Karpas-422 (cell line): ENCODE results near the gene B4GALT2. TPM values are rescaled to one million over a fixed set of nuclear protein-coding genes. Genes with fewer than 3 reads are reported as not detected.

Experiments
- DNase-seq: peaks from one replicate; pipeline ENCODE4 v3.0.0-alpha.2; 2015
- H2AFZ ChIP-seq: fragments of 200-600 bp; sonication (generic); 2 replicates; pipeline ENCODE4 v1.6.1; 2014; ENCODE audit warnings: antibody characterized with exemption, low read length, mixed read lengths
- H3K27ac ChIP-seq: fragments of 200-600 bp; sonication (generic); 2 replicates; pipeline ENCODE4 v1.5.1; 2014; ENCODE audit warnings: mild to moderate bottlenecking, low read length, moderate library complexity
- H3K27me3 ChIP-seq: fragments of 200-600 bp; sonication (generic); 2 replicates; pipeline ENCODE4 v1.6.1; 2014; ENCODE audit warnings: low read length, mixed read lengths
- H3K36me3 ChIP-seq: fragments of 200-600 bp; sonication (generic); 2 replicates; pipeline ENCODE4 v1.6.1; 2014; ENCODE audit warnings: low read length, mixed read lengths; ENCODE audit not compliant: insufficient read depth
- H3K4me1 ChIP-seq: fragments of 200-600 bp; sonication (generic); 2 replicates; pipeline ENCODE4 v1.6.1; 2014; ENCODE audit warnings: mild to moderate bottlenecking, low read length, mixed read lengths
- H3K4me2 ChIP-seq: fragments of 200-600 bp; sonication (generic); 2 replicates; pipeline ENCODE4 v1.6.1; 2014; ENCODE audit warnings: low read length, low read depth, mild to moderate bottlenecking; ENCODE audit not compliant: poor library complexity, severe bottlenecking
- H3K4me3 ChIP-seq: fragments of 200-600 bp; sonication (generic); 2 replicates; pipeline ENCODE4 v1.5.1; 2014; ENCODE audit warnings: mild to moderate bottlenecking, antibody characterized with exemption, low read length, mixed read lengths
- H3K79me2 ChIP-seq: fragments of 200-600 bp; sonication (generic); 2 replicates; pipeline ENCODE4 v1.6.1; 2014; ENCODE audit warnings: mild to moderate bottlenecking, low read length, mixed read lengths
- H3K9ac ChIP-seq: fragments of 200-600 bp; sonication (generic); 2 replicates; pipeline ENCODE4 v1.6.0; 2014; ENCODE audit warnings: low read length
- H3K9me2 ChIP-seq: fragments of 200-600 bp; sonication (generic), shearing (Covaris generic); replicated peaks from 2 replicates; pipeline ENCODE4 v1.6.0; 2014; ENCODE audit warnings: mild to moderate bottlenecking, low read length, moderate library complexity; ENCODE audit not compliant: insufficient read depth
- H3K9me3 ChIP-seq: fragments of 300-700, 200-600 bp; sonication (generic); 2 replicates; pipeline ENCODE4 v1.6.1; 2014; ENCODE audit warnings: low read length, mixed read lengths
- H4K20me1 ChIP-seq: fragments of 200-600 bp; sonication (generic); 2 replicates; pipeline ENCODE4 v1.6.1; 2014; ENCODE audit warnings: mild to moderate bottlenecking, antibody characterized with exemption, low read length, low read depth; ENCODE audit not compliant: insufficient read depth
- total RNA-seq: library from RNA; depleted of rRNA; stranded (reverse); fragments of >200 nt; shearing (Covaris generic); gene quantifications from 2 replicates; pipeline ENCODE4 v1.2.3, GENCODE V29; 2014; ENCODE audit warnings: low replicate concordance; rRNA removed

The B4GALT2 gene
- 42.9 and 68.7 TPM in 2 replicates for total RNA-seq

GRCh38 chr1:43978551-43979260 is at the start of gene B4GALT2:
B4GALT2 (plus strand) TSS chr1:43979210; CDS start chr1:43981161, 1,951 bp downstream.
- H3K79me2 ChIP-seq, result peaks cover 80% of the 10 kb centered on the region
- peaks cover 13% of the 10 kb centered on the region; the same call in 1 of the 2 replicates for H3K36me3 ChIP-seq
- H3K27ac ChIP-seq, result peak within 1 kb of the TSS; percentile 51; the same call in 1 of the 2 replicates
- no peaks in the 10 kb centered on the region for H3K27me3 ChIP-seq
- no peak within 1 kb of the TSS for H2AFZ ChIP-seq
- peak within 1 kb of the TSS; percentile 87 for H3K4me3 ChIP-seq
- H3K4me1 ChIP-seq, result peaks cover 58% of the 10 kb centered on the region
- peak within 1 kb of the TSS; percentile 94 for H3K4me2 ChIP-seq
- H3K9me3 ChIP-seq, result no peaks in the 10 kb centered on the region
- no peaks in the 10 kb centered on the region for H3K9me2 ChIP-seq
- peak within 1 kb of the TSS; percentile 100 for H3K9ac ChIP-seq
- peak; percentile 83 for DNase-seq
- H4K20me1 ChIP-seq, result peaks cover 15% of the 10 kb centered on the region

GRCh38 chr1:43930168-43930948 is 48.7 kb upstream of the B4GALT2 start:
- Histone ChIP-seq H3K36me3 (no peaks in the 10 kb centered on the region), H3K9me3 (no peaks in the 10 kb centered on the region), H3K4me2 (no peak overlapping the region), H3K4me1 (peaks cover 22% of the 10 kb centered on the region), H3K27me3 (no peaks in the 10 kb centered on the region), H4K20me1 (no peaks in the 10 kb centered on the region), H3K4me3 (no peak overlapping the region), H3K27ac (no peak overlapping the region), H3K79me2 (no peaks in the 10 kb centered on the region), H3K9me2 (no peaks in the 10 kb centered on the region), H3K9ac (no peak overlapping the region), H2AFZ (no peak overlapping the region)
- DNase-seq, result peak; percentile 74

GRCh38 chr1:43930949-43931275 is 48.1 kb upstream of the B4GALT2 start:
- Histone ChIP-seq H3K9ac (no peak overlapping the region), H3K4me1 (peaks cover 27% of the 10 kb centered on the region), H3K36me3 (no peaks in the 10 kb centered on the region), H3K27ac (no peak overlapping the region), H2AFZ (no peak overlapping the region), H3K9me3 (no peaks in the 10 kb centered on the region), H3K27me3 (no peaks in the 10 kb centered on the region), H3K4me3 (no peak overlapping the region), H4K20me1 (no peaks in the 10 kb centered on the region), H3K9me2 (no peaks in the 10 kb centered on the region), H3K79me2 (no peaks in the 10 kb centered on the region), H3K4me2 (no peak overlapping the region)
- DNase-seq, result no peak

GRCh38 chr1:43931711-43932660 is 47.0 kb upstream of the B4GALT2 start:
- no peak for DNase-seq
- no peak overlapping the region for H3K27ac ChIP-seq
- H3K9ac ChIP-seq, result no peak overlapping the region
- no peaks in the 10 kb centered on the region for H3K36me3 ChIP-seq
- no peaks in the 10 kb centered on the region for H4K20me1 ChIP-seq
- H3K79me2 ChIP-seq, result no peaks in the 10 kb centered on the region
- peaks cover 29% of the 10 kb centered on the region for H3K4me1 ChIP-seq
- H3K9me3 ChIP-seq, result no peaks in the 10 kb centered on the region
- no peak overlapping the region for H3K4me3 ChIP-seq
- H3K9me2 ChIP-seq, result no peaks in the 10 kb centered on the region
- no peak overlapping the region for H2AFZ ChIP-seq
- no peaks in the 10 kb centered on the region for H3K27me3 ChIP-seq
- H3K4me2 ChIP-seq, result no peak overlapping the region

GRCh38 chr1:43932786-43933385 is 46.1 kb upstream of the B4GALT2 start:
- no peak overlapping the region for H2AFZ ChIP-seq
- H3K9me3 ChIP-seq, result no peaks in the 10 kb centered on the region
- no peak overlapping the region for H3K27ac ChIP-seq
- no peaks in the 10 kb centered on the region for H3K79me2 ChIP-seq
- no peak overlapping the region for H3K4me3 ChIP-seq
- no peaks in the 10 kb centered on the region for H3K36me3 ChIP-seq
- H3K9me2 ChIP-seq, result no peaks in the 10 kb centered on the region
- H3K4me2 ChIP-seq, result no peak overlapping the region
- peaks cover 29% of the 10 kb centered on the region for H3K4me1 ChIP-seq
- no peak for DNase-seq
- H3K9ac ChIP-seq, result no peak overlapping the region
- no peaks in the 10 kb centered on the region for H3K27me3 ChIP-seq
- H4K20me1 ChIP-seq, result no peaks in the 10 kb centered on the region

- Histone ChIP-seq H4K20me1 (no peaks in the 10 kb centered on the region), H3K4me1 (peaks cover 29% of the 10 kb centered on the region), H3K4me2 (peak within 1 kb of the TSS; percentile 28), H2AFZ (0 out of 2 replicates have a peak within 1 kb of the TSS, but pooled peaks have one; percentile 58), H3K4me3 (no peak within 1 kb of the TSS), H3K27ac (peak within 1 kb of the TSS; percentile 16; the same call in 1 of the 2 replicates), H3K27me3 (no peaks in the 10 kb centered on the region), H3K9me3 (no peaks in the 10 kb centered on the region), H3K79me2 (no peaks in the 10 kb centered on the region), H3K9me2 (no peaks in the 10 kb centered on the region), H3K36me3 (no peaks in the 10 kb centered on the region), H3K9ac (peak within 1 kb of the TSS; percentile 50)
- no peak for DNase-seq
These were observed 45.5 kb upstream of the B4GALT2 start, which contains the start of gene ARTN for GRCh38 chr1:43933386-43934100. ARTN (plus strand) TSS chr1:43933801; CDS start chr1:43935657, 1,856 bp downstream.
